GM04504 (cell line): Measurements from ENCODE around the gene DEDD2.

Experiments used
- DNase-seq: peaks from one replicate; pipeline ENCODE4 v3.0.0-alpha.2; 2012; ENCODE audit warnings: low read depth

DEDD2 gene

GRCh38 chr19:42198676-42199439 is 18.6 kb downstream of the DEDD2 start:
- no peak for DNase-seq

- DNase-seq = no peak
These were observed 20.1 kb downstream of the DEDD2 start for GRCh38 chr19:42197375-42197817.

DNA sequence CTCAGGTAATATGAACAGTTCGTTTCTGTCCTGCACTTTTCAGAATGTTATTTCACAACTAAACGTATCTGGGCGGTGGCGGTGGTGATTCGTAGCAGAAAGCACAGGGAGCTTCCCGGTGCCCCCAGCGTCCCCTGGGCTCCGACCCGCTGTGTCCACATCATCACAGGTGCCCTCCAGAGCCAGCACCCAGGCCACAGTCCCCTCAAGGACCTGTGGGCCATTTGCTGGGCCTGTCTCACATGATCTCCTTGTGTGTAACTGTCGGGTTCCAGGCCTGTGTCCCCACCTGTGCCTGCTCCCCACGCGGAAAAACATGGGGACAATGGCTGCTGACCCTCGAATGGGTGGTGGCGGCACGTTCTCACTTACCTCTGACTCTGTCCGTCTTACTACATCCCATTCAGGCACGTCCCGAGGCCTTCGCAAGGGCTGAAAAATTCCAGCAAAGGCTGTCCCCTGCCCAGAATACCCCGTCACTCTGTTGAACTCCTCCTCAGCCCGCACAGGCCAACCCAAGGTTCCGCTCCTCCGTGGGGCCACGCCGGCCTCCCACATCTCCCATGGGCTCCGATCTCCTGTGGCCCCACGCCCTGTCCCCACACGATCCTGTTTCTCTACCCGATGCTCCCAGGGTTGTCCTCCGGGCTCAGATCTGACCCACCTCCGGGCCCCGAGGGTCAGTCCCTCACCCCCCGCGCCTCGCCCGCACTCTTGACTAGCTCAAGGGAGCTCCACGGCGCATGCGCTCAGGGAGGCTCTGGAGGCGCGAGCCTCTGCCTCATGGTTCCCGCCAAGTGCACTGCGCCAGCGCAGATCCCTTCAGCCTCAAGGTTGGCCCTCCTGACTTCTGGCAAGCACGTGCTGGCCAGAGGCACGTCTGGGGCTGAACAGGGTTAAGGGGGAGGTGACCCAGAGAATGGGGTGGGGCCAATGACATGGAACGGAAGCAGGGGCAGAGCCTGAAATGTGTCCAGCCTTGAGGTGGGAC is 21.2 kb downstream of the DEDD2 start:
- no peak for DNase-seq

DNA sequence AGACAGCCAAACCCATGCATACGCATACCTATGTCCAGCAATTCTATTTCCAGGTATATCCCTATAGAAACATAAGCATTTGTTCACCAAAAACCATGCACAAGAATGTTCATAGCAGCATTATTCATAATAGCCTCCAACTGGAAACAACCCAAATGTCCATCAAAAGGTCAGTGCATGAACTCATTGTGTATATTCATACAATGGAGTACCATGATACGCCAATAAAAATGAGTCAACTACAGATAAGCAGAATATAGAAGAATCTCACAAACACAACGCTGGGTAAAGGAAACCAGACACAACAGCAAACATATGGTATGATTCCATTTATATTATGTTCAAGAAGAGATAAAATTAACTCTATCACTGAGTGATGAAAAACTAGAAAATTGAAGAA is 23.8 kb downstream of the DEDD2 start:
- no peak for DNase-seq

DNA sequence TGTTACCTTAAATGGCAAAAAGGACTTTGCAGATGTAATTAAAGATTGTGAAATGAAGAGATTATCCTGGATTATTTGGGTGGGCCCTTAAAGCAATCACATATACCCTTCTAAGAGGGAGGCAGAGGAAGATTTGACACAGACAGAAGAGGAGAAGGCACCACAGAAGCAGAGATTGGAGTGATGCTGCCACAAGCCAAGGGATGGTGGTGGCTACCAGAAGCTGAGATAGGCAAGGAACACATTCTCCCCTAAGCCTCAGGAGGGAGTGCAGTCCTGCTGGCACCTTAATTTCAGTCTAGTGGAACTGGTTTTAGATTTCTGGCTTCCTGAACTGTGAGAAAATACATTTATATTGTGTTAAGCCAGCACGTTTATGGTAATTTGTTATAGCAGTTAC is 24.2 kb downstream of the DEDD2 start:
- no peak for DNase-seq

GRCh38 chr19:42191855-42192254 is 25.6 kb downstream of the DEDD2 start:
- DNase-seq = no peak

- no peak for DNase-seq
These were observed 26.1 kb downstream of the DEDD2 start for GRCh38 chr19:42191330-42191729.

DNA sequence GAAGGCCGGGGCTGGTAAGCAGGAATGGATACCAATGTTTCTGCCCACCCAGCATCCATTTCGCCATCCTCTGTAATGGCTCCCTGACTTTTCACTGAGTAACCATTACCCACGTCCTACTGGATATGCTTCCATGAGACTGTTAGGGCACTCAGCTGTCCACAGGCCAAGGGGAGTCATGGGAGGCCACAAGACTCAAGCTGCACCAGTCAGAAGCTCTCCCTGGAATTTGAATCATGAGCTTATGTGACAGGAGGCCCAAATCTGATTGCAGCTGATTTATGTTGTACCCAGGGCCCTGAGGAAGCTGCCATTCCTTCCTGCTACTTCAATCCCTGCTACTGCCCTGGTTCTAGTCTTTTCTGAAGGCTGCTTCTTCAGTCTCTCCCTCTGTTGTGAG is 28.3 kb downstream of the DEDD2 start:
- no peak for DNase-seq

DNA sequence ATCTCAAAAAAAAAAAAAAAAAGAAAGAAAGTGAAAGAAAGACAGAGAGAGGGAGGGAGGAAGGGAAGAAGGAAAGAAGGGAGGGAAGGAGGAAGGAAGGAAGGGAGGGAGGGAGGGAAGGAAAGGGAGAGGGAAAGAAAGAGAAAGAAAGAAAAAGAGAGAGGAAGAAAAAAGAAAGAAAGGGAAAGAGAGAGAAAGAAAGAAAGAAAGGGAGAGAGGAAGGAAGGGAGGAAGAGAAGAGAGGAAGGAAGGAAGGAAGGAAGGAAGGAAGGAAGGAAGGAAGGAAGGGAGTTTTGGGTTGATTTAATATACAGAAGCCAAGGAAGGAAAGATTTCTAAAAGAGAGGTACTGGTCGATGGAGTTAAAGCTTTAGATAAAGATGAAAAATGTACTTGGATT is 28.8 kb downstream of the DEDD2 start:
- no peak for DNase-seq

DNA sequence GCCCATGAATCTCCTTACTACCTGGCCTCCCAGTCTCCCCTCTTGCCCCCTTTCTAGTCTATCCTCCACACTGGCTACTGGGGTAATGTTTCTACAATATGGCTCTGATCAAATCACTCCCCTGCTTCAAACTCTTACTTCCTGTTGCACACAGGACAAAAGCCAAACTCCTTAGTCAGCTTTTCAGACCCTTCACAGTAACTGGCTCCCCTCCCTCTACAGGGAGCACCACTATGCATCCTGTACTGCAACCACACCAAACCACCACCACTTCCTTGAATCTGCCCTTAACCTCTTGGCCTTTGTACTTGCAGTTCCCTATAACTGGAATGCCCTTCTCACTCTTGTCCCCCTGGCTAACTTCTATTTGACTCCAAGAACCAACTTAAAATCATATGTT is 32.2 kb downstream of the DEDD2 start:
- no peak for DNase-seq

GRCh38 chr19:42184401-42184861 is 33.0 kb downstream of the DEDD2 start:
- peak; percentile 67 for DNase-seq

- no peak for DNase-seq
These were observed 38.4 kb downstream of the DEDD2 start for GRCh38 chr19:42178791-42179674.

GRCh38 chr19:42177686-42178019 is 39.8 kb downstream of the DEDD2 start:
- DNase-seq = no peak

GRCh38 chr19:42176990-42177685 is 40.3 kb downstream of the DEDD2 start:
- DNase-seq = peak; percentile 30

DNA sequence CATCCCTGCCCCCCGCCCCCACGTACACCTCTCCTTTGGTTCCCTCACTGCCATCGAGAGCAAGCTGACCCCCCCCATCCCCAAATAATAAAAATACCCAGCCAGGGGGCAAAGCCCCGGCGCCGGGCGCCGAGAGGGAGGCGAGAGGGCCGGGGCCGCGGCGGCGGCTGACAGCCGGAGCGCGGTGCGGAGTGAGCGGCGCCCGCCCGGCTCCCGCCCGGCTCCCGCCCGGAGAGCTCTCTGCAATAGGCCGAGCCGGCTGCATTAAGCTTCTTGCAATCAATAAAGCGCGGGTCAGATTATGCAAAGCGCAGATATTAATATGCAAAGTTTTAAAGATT is 40.9 kb downstream of the DEDD2 start:
- DNase-seq = no peak

DNA sequence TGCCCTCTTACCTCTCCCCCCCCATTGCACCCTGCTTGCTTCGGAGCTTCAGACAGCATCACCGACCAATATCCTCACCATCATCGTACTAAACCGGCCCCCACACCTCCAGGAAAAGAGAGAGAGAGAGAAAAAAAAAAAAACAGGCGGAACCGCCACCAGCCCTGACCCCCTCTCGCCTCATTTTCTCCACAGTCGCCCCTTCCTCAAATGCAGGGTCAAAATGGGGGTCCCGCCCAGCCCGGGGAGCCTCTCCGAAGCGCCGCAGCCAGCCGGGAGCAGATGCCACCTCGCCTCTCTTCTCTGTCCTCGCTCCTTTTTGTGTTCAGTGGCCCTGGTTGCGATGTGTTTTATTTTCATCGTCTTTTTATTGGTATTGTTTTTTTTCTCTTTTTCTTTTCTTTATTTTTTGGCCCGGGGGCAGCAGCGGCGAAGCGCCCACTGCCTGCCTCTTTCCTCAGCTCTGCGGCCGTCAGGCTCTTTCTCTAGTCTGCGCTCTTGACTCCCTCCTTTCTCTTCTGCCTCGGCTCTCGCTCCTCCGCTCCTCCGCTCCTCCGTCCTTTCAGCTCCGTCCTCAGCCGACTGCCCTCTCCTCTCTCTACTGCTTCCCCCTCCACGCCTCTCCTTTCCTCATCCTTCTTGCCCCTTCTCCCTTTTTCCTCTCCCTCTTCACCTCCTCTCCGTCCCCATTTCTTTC is 41.4 kb downstream of the DEDD2 start:
- DNase-seq = peak; percentile 3

DNA sequence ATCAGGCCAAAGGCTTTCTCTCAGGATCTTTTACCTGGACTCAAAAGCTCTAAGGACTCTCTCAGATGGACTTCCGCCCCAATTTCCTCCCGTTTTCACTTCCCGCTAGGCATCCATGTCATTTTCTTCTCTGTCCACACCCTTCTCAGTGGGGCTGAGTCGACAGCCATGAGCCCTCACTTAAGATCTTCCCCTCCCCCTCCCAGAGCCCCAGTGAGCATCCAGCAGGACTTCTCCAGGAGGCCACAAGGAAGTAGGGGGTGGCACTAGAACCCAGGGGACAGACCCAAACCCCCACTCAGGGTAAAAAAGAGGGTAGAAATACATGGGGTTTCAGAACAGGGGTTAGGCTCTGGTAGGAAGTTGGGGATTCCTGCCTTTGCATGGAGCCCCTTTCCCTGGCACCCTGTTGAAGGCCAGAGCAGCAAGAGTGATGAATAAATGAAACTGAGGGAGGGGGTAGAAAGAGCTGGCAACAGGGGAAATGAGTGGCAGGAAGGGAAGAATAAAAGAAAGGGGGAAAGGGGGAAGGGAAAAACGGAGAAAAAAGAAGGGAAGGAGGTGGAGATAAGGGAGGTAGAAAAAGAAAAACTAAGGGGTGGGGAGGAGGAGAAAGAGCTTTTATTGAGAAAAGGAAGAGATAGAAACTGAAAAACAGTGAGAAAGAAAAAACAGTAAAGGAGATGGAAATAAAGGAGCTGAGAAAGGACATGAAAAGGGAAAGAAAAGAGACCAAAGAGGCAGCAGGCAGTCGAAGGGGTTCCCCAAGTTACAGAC is 42.3 kb downstream of the DEDD2 start:
- no peak for DNase-seq

DNA sequence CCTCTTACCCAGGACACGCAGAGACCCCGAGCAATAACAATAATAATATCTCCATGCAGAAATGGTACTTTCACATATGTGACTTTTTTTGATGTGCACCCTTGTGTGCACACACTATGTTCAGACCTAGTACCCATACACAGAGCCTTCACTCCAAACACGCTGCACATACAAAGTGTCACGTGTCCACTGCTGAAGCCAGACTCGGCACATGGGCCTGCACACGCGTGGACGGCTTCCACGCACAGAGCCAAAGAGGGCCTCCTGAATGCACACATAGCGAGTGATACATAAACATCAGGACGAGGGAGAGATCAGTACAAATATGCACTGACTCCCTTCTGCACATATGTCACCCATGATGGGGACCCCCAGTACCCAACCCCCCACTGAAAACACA is 43.3 kb downstream of the DEDD2 start:
- DNase-seq = no peak

DNA sequence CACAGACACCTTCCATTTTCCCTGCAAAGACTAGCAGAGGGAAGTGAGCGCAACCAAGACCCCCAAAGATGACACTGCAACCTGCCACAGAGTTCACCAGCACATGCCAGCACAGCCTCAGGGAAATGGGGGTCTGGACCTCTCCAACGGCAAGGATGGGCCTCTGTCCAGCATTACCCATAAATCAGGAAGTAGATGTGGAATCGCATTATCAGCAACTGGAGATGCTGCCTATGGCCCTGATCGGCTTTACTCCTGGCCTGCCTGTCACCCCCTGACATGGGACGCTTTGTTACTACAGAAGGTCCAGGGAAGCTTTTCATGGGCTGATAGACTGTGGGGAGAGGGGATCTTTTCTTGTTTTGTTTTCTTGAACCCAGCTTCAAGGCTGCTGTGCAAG is 43.8 kb downstream of the DEDD2 start:
- DNase-seq = no peak

GRCh38 chr19:42172261-42172660 is 45.2 kb downstream of the DEDD2 start:
- DNase-seq = no peak
